Measurements from ENCODE around the gene PATZ1. TPM values are rescaled to one million over a fixed set of nuclear protein-coding genes. Genes with fewer than 3 reads are reported as not detected.
"Not testable (repeated sequence)": the region's sequence is repeated elsewhere in the genome, so short reads cannot be mapped to it uniquely, and the experiment has no call there.

The PATZ1 gene, protein sequence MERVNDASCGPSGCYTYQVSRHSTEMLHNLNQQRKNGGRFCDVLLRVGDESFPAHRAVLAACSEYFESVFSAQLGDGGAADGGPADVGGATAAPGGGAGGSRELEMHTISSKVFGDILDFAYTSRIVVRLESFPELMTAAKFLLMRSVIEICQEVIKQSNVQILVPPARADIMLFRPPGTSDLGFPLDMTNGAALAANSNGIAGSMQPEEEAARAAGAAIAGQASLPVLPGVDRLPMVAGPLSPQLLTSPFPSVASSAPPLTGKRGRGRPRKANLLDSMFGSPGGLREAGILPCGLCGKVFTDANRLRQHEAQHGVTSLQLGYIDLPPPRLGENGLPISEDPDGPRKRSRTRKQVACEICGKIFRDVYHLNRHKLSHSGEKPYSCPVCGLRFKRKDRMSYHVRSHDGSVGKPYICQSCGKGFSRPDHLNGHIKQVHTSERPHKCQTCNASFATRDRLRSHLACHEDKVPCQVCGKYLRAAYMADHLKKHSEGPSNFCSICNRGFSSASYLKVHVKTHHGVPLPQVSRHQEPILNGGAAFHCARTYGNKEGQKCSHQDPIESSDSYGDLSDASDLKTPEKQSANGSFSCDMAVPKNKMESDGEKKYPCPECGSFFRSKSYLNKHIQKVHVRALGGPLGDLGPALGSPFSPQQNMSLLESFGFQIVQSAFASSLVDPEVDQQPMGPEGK
- 34.1 and 34.4 TPM in 2 replicates for total RNA-seq

DNA sequence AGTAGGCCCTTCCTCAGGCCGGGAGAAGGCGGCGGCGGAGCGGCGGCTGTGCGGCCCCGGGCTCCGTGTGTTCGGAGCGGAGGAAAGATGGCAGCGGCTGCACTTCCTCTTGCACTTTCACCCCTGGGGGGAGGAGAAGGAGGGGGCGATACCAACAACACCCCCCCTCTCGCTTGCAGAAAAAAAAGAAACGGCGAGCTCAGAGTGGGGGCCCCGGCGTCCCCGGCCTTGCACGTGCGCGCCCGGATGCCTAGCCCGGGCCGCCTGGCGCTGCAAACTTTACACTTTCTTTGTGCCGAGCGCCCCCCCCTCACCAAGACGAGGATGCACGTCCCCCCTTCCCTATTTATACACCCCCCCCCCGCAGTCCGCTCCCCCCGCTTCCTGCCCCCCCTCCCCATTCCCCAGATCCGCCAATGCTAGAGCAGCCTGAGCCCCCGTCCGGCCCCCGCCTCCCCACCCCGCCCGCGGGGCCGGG, at the start of gene PATZ1:
Gene PATZ1, minus strand, starts transcription at position 92 of the 478 bp plus-strand sequence. CDS start 744 bp downstream, outside the sequence.
- intact Hi-C loops (cut with micrococcal nuclease) = loop anchor here (1.0 to 10.0 kb wide), 4 partner anchors 53 to 405 kb away; partner anchors contain the start of genes DRG1, PRR14L and SMTN

DNA sequence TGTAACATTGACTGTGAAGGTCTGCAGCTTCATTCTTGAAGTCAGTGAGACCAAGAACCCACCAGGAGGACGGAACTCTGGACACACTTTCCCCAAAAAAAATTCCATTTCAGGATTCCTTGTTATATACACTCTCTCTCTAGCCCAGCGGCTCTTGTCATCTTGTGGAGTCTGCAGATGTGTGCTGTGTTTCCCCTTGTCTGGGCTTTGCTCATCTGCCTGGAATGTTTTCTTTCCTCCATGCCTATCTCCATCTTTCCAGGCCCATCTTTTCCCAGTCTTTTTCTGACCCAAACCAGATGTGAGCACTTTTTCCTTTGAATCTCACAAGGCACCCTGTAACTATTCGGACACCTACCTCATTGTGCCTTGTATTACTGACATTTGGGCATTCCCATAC, 48.2 kb upstream of the PATZ1 start:
- intact Hi-C loops (cut with micrococcal nuclease) = no loop called here

DNA sequence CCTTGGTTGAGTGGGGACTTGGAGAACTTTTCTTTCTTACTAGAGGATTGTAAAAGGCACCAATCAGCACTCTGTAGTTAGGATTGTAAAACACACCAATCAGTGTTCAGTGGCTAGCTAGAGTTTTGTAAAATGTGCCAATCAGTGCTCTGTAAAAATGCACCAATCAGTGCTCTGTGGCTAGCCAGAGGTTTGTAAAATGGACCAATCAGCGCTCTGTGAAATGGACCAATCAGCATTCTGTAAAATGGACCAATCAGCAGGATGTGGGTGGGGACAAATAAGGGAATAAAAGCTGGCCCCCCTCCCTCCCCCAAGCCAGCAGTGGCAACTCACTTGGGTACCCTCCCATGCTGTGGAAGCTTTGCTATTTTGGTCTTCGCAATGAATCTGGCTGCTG, 47.7 kb upstream of the PATZ1 start:
- intact Hi-C loops (cut with micrococcal nuclease) = no loop called here

GRCh38 chr22:31378651-31379050, 32.5 kb upstream of the PATZ1 start:
- intact Hi-C loops (cut with micrococcal nuclease) = not testable (repeated sequence)

DNA sequence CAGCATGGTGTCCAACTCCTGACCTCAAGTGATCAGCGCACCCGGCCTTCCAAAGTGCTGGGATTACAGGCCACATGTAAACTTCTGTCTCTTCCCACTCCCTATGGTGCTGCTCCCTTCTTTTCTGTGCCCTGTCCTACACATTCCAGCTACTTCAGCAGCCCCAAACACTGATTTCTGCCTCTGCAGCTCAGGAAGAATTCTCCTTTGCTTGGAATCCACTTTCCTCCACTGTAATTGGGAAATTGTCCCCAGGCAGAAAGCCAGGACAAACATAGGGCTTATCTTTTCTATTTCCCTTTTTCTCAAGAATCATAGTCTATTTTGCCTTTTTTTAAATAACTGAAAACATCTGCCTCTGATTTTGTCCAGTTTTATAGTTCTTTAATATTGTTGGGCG, 32.0 kb upstream of the PATZ1 start:
- intact Hi-C loops (cut with micrococcal nuclease) = no loop called here

DNA sequence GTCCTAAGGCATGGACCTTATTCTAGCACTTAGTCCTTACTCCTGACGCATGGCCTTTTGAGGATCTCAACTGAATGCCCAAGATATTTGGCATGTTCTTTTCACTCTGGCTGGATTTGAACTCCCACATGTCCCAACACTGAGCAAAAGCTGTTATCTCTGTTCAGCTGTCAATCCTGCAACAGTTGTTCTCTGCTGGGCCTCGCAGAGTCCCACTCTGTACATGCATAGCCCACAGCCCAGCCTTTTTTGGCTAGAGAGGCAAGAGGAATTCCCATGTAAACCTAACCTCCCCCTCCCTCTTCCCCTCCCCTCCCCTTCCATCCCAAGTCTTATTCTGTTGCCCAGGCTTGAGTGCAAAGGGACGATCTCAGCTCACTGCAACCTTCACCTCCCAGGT, 31.5 kb upstream of the PATZ1 start:
- intact Hi-C loops (cut with micrococcal nuclease) = no loop called here

- intact Hi-C loops (cut with micrococcal nuclease) = no loop called here
These were observed 21.3 kb upstream of the PATZ1 start for GRCh38 chr22:31367426-31367825.

GRCh38 chr22:31363885-31364465, 17.8 kb upstream of the PATZ1 start:
- intact Hi-C loops (cut with micrococcal nuclease) = no loop called here

- intact Hi-C loops (cut with micrococcal nuclease) = no loop called here
These were observed 15.6 kb upstream of the PATZ1 start for GRCh38 chr22:31361743-31362142.

DNA sequence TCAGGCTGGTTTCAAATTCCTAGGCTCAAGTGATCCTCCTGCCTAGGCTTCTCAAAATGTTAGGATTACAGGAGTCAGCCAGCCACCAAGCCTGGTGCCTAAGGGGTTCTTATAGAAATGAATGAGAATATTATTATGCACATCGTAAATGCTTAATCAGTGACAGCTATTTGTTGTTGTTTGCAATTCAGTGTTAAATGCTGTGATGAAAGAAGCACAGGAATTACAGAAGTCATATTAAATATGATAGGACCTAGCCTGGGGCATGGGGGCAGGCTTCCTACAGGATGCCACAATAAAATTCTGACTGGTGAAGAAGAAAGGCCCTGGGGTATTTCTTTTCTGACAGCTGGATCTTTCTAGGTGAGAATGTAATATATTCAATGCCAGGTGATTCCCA, 13.9 kb upstream of the PATZ1 start:
- intact Hi-C loops (cut with micrococcal nuclease) = no loop called here

- intact Hi-C loops (cut with micrococcal nuclease) = no loop called here
These were observed 8.4 kb upstream of the PATZ1 start for GRCh38 chr22:31354515-31354914.

DNA sequence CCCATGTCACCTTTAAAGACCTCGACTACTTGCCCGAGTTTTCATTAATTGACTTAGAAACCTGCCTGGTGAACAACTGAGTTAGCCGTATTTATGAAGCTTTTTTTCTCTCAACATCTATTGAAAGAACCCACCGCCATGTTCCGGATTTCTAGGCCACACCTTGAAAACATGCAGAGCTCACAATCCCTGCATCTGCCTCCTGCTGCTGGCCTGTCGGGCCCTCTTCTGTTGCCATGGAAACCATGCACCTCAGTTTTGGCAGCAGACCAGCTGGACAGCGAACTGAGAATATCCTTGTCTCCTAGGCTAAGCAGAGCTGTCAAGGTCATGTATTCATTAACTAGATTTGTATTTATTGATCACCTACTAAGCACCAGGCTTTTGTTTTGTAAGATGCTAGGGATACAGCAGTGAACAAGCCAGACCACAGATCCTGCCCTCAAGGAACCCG, 4.3 kb upstream of the PATZ1 start:
- intact Hi-C loops (cut with micrococcal nuclease) = no loop called here

- intact Hi-C loops (cut with micrococcal nuclease) = loop anchor here (10.0 kb wide), 1 partner anchor 265 kb away; the partner anchor contains the start of gene SMTN
These were observed 3.8 kb upstream of the PATZ1 start for GRCh38 chr22:31349960-31350359.

GRCh38 chr22:31348766-31349165, 2.6 kb upstream of the PATZ1 start:
- intact Hi-C loops (cut with micrococcal nuclease) = loop anchor here (10.0 kb wide), 1 partner anchor 264 kb away; the partner anchor contains the start of gene SMTN

DNA sequence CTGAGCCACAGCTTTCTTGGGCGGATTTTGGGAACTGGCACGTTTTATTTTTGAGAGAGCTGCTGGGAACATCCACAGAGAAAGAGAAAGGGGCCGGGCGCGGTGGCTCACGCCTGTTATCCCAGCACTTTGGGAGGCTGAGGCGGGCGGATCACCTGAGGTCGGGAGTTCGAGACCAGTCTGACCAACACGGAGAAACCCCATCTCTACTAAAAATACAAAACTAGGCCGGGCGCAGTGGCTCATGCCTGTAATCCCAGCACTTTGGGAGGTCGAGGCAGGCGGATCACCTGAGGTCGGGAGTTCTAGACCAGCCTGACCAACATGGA, 1.8 kb upstream of the PATZ1 start:
- intact Hi-C loops (cut with micrococcal nuclease) = loop anchor here (10.0 kb wide), 1 partner anchor 263 kb away; the partner anchor contains the start of gene SMTN

- intact Hi-C loops (cut with micrococcal nuclease) = loop anchor here (2.0 to 10.0 kb wide), 3 partner anchors 143 to 403 kb away; partner anchors contain the start of genes PRR14L and SMTN
These were observed 1.3 kb upstream of the PATZ1 start for GRCh38 chr22:31347251-31348008.

- intact Hi-C loops (cut with micrococcal nuclease) = loop anchor here (1.0 to 10.0 kb wide), 4 partner anchors 53 to 404 kb away; partner anchors contain the start of genes DRG1, PRR14L and SMTN
These were observed 646 bp upstream of the PATZ1 start for GRCh38 chr22:31346733-31347250.

- intact Hi-C loops (cut with micrococcal nuclease) = loop anchor here (1.0 to 10.0 kb wide), 6 partner anchors 54 to 405 kb away; partner anchors contain the start of genes DRG1, PRR14L and SMTN
These were observed 553 bp downstream of the PATZ1 start for GRCh38 chr22:31345331-31346254.

- intact Hi-C loops (cut with micrococcal nuclease) = loop anchor here (1.0 to 10.0 kb wide), 3 partner anchors 54 to 289 kb away; partner anchors contain the start of gene SMTN
These were observed 1.4 kb downstream of the PATZ1 start for GRCh38 chr22:31344578-31345330.

Measured in T-helper 2 cell treated with Interferon-gamma antibody and Interleukin-4, amounts not matched to agents 100 ng/mL and 5 ng/mL, for 36 hours (primary cell).